GM12875 (cell line): ENCODE measurements around the gene PRXL2A.

Experiments used
- H3K4me3 ChIP-seq: one replicate; pipeline ENCODE4 v1.5.1; 2011; ENCODE audit warnings: low read depth, low read length, control low read depth
- TF ChIP-seq, protein P1 (sequence below): IDR thresholded peaks from 2 replicates; pipeline ENCODE4 v1.5.1; 2011; ENCODE audit warnings: low read depth, mild to moderate bottlenecking, control low read depth, inconsistent platforms, low read length, moderate library complexity, borderline replicate concordance; ENCODE audit not compliant: insufficient read depth

Gene PRXL2A

DNA sequence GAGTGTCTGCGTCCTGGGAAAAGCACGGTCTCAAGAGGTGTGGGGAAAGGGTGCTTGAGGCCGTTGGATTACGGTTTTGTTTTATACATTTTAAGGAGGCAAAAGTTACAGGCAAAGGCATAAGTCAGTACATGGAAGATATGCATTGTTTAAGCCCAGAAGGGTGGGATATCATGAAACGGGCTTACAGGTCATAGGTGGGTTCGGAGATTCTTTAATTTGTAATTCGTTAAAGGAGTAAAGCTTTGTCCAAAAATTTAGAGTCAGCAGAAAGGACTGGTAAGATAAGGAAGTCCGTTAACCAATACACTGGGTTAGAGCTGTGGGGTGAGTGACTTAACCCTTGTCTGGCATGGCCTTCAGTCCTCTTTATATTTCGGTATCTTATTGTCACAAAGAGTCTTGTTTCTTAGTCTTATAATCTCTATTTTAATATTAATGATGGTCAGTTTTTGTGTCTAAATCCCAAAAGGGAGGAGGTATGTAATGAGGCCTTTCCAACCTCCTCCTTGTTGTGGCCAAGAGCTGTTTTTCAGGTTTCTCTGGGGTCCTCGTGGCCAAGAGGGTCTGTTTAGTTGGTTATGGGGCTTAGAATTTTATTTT lies 58.5 kb downstream of the PRXL2A start:
- H3K4me3 ChIP-seq, result no peak overlapping the region
- TF ChIP-seq, protein P1, sequence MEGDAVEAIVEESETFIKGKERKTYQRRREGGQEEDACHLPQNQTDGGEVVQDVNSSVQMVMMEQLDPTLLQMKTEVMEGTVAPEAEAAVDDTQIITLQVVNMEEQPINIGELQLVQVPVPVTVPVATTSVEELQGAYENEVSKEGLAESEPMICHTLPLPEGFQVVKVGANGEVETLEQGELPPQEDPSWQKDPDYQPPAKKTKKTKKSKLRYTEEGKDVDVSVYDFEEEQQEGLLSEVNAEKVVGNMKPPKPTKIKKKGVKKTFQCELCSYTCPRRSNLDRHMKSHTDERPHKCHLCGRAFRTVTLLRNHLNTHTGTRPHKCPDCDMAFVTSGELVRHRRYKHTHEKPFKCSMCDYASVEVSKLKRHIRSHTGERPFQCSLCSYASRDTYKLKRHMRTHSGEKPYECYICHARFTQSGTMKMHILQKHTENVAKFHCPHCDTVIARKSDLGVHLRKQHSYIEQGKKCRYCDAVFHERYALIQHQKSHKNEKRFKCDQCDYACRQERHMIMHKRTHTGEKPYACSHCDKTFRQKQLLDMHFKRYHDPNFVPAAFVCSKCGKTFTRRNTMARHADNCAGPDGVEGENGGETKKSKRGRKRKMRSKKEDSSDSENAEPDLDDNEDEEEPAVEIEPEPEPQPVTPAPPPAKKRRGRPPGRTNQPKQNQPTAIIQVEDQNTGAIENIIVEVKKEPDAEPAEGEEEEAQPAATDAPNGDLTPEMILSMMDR, result no peak

DNA sequence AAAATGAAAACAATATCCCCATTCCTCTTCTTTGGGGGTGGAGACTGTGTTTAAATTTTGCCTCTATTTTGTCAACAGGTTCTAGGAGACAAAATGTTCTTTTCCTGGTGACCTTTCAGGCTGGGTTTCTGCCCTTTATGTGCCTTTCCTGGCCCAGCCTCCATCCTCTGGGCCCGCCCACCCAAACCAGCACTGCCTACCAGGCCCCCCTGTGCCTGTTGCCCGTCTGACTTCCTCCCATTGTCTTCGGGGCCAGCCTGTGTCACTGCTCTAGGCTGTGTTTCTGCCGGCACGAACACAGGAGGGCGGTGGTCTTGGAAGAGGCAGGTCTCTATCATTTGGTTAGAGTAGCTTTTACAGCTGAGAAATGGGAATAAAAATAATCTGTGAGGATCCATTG lies 59.7 kb downstream of the PRXL2A start:
- H3K4me3 ChIP-seq, result no peak overlapping the region

DNA sequence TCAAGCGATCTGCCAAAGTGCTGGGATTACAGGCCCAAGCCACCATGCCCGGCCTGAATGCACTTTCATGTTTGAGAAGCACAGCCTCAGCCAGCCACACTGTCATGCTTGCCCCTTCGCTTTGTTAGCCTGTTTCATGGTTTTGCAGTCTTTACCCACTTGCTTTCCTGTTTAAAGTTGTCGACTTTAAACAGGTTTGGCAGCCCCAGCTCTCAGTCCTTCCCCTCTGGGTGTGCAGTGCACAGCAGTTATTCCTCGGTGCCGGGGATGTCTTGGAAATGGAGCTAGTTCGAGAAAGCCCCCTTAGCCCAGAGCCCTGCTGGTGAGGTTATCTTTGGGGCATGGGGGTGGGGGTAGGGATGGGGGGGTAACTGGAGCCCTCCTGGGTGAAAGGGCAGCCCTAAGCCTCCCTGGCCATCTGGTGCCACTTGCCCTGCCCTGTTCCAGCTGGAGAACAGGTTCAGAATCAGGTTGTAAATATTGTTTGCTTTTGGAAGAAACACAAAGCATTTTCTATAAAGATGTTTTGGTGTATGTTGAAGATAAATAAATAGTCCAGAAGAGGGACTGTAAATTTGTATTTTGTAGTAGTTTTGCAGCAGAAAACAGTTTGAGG lies 60.6 kb downstream of the PRXL2A start:
- TF ChIP-seq, protein P1, result no peak
- H3K4me3 ChIP-seq, result no peak overlapping the region

More for the DNA sequence above, 59.7 kb downstream of the PRXL2A start:
- TF ChIP-seq, protein P1, result no peak

DNA sequence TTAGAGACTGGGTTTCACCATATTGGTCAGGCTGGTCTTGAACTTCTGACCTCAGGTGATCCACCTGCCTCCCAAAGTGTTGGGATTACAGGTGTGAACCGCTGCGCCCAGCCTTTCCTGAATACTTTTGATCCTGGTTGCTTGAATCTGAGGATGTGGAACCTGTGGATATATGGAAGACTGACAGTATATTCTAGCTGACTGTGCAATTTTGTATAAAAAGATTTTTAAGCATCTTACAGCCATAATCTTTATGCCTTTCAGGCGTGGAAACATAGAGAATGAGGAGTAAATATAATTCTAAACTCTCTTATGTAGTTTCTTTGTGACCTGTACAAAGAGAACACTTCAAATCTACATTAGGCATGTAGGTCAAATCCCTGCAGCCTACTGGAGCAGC lies 61.9 kb downstream of the PRXL2A start:
- TF ChIP-seq, protein P1, result no peak
- no peak overlapping the region for H3K4me3 ChIP-seq

DNA sequence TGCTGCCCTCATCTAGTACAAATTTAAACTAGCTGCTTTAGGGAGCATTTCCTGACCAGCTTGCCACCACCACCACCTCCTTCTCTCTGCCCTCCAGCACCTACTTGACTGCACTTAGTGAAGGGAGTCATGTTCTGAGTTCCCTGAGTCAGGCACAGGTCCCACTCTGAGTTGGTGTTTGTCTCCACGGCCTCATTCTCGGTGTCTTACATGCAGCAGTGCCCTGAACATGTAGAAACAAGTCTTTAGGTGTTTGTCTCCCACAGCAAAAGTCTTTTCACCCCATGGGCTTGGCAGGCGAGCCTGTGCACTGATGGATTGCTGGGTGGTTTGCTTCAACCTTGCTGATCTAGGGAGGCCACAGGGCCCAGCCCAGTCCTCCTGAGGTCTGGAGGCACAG lies 62.6 kb downstream of the PRXL2A start:
- H3K4me3 ChIP-seq, result no peak overlapping the region
- TF ChIP-seq, protein P1, result no peak

DNA sequence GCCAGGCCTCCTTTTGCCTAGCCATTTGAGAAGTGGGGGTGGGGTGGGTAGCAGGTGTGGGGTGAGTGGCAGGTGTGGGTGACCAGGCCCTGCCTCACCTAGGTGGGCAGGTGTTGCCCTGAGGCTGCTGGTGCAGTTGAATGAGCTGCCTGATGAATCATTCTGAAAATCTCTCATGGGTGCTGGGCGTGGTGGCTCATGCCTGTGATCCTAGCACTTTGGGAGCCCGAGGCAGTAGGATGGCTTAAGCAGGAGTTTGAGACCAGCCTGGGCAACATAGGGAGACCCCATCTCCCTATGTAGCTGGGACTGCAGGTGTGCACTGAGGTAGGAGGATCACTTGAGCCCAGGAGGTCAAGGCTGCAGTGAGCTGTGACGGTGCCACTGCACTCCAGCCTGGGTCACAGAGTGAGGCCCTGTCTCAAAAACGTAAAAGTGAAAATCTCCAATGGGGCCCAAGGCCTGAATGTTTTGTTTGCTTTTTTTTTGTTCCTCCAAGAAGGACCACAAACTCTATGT lies 63.4 kb downstream of the PRXL2A start:
- no peak overlapping the region for H3K4me3 ChIP-seq
- TF ChIP-seq, protein P1, result no peak

DNA sequence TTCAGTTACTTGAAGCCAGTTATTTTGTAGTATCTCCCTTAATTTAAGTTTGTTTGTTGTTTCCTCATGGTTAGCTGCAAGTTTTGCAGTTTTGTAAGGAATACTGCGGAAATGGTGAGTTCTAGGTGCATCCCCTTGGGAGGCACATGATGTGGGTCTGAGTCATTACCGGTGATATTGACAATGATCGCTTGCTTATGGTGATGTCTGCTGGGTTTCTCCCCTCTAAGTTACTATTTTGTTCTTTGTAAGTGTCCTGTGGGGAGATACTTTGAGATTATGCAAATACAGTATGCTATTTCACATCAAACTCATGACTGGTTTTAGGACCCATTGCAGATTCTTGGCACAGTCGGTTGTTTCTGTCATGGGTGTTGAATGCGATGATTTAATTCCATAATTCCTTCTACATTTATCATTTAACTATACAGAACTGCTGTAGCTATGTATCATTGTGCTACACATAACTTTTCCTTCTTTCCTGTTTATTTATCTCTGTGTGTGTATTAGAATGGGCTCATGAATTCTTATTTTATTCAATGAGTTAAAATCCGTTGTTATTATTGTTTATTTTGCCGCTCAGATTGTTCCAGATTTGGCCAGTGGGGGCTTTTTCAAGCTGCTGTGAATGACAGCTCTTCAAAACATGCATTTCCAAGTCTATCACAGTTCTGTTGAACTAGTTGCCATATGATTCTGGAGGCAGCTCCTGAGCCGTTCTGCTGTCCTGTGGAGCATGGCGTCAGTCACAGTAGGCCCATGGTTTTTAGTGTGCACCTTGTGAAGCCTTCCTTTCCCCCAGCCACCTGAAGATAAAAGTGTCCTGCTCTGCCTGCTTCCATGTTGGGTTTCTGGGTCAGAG lies 64.1 kb downstream of the PRXL2A start:
- no peak overlapping the region for H3K4me3 ChIP-seq
- TF ChIP-seq, protein P1, result no peak
